ENCODE results near the gene HMGXB3. TPM values are rescaled to one million over a fixed set of nuclear protein-coding genes. Genes with fewer than 3 reads are reported as not detected.

Gene HMGXB3
- total RNA-seq, 1 donor from 2014 or later = 64.0 TPM

DNA sequence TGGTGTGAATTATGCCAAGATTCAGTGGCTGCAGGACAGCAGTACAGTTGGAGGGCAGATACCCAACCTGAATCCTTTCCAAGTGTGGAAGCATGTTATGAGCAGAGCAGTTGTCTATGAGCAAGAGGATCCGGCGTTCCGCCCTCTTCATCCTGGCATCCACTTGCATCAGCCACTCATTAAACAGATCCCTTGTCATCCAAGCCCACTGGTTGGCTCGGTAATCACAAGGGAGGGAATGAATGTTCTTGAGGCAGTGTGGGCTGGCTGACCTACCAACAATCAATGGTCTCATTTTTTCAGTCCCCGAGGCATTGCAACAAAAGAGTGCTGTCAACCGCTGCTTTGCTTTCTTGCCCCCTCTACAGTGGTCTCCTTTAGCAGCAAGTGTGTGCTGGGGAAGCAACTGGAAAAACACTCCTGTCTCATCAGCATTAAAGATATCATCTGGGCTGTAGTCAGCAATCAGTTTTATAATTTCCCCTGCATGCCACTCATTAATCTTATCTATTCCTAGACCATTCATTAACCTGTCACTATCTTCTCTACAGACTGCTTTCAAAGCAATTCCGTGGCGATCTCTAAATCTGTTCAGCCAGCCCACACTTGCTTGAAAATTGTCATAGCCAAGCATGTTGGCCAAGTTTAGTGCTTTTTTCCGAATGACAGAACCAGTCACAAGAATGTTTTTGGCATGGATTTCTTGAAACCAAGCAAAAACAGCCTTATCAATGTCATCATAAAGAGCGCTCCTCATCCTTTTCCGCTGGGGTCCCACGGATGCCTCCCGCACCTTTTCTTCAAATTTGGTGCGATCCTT is 4.9 kb upstream of the HMGXB3 start:
- DNase-seq (ENCODE audit: low read depth) = no peak
- H3K4me3 ChIP-seq (ENCODE audit: low read depth, low read length) = no peak overlapping the region
- no peaks in the 10 kb centered on the region for H3K36me3 ChIP-seq (ENCODE audit: control insufficient read depth, insufficient read depth, low read length)
- no peaks in the 10 kb centered on the region for H3K27me3 ChIP-seq (ENCODE audit: control insufficient read depth, insufficient read depth, low read length)
- TF ChIP-seq, protein P1, sequence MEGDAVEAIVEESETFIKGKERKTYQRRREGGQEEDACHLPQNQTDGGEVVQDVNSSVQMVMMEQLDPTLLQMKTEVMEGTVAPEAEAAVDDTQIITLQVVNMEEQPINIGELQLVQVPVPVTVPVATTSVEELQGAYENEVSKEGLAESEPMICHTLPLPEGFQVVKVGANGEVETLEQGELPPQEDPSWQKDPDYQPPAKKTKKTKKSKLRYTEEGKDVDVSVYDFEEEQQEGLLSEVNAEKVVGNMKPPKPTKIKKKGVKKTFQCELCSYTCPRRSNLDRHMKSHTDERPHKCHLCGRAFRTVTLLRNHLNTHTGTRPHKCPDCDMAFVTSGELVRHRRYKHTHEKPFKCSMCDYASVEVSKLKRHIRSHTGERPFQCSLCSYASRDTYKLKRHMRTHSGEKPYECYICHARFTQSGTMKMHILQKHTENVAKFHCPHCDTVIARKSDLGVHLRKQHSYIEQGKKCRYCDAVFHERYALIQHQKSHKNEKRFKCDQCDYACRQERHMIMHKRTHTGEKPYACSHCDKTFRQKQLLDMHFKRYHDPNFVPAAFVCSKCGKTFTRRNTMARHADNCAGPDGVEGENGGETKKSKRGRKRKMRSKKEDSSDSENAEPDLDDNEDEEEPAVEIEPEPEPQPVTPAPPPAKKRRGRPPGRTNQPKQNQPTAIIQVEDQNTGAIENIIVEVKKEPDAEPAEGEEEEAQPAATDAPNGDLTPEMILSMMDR (IDR thresholded peaks at IDR 0.05; ENCODE audit: insufficient read depth, low read length, poor library complexity, severe bottlenecking) = no peak

DNA sequence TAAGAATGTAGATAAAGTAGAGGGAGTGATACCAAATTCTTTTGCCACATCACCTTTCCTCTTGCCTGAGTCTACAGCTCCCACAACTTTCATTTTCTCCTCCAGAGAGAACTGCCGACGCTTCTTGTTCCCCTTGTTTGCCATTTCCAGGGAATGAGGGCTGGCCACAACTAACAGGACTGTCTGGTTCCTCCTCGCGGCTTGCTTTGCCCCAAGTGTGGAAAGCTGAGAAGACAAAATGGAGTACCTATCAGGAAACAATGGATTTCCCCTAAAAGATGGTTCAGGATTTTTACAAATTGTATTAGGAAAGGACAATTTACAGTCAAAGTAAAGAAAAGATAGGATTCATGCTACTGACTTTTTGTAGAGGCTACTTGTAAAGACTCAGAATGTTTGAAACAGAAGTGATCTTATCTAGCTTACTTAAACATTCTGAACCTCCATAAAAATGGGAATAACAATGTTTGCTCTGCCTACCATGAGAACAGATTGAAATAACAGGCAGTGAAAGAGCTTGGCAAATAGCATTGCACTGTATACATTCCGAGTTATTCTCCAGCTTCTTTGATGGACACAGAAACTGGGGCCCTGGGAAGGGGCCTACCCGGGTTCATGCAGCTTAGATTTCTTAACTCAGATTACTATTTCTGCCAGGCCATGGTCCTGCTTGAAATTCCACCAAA is 4.2 kb upstream of the HMGXB3 start:
- Histone ChIP-seq H3K27me3 (ENCODE audit: control insufficient read depth, insufficient read depth, low read length) (no peaks in the 10 kb centered on the region), H3K4me3 (ENCODE audit: low read depth, low read length) (no peak overlapping the region), H3K36me3 (ENCODE audit: control insufficient read depth, insufficient read depth, low read length) (no peaks in the 10 kb centered on the region)
- DNase-seq (ENCODE audit: low read depth) = no peak
- TF ChIP-seq, protein P1 (IDR thresholded peaks at IDR 0.05; ENCODE audit: insufficient read depth, low read length, poor library complexity, severe bottlenecking) = no peak

DNA sequence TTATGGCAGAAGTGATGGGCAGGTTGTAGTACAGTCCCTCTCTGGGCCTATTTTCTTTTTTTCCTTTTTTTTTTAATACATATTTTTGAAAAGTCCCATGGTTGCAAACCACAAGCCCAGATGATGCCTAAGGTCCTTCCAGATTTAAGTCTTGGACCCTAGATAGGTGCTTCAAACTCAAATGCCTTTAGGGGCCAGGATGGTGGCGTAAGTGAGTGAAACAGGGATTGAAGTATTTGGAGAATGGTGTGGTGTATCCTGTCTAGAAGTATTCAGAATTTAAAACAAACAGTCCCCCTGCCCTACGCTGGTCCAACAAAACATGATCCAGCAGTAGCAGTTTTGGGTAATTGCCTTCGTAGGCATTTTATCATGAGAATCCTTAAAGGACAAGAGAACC is 2.3 kb upstream of the HMGXB3 start:
- TF ChIP-seq, protein P1 (IDR thresholded peaks at IDR 0.05; ENCODE audit: insufficient read depth, low read length, poor library complexity, severe bottlenecking) = no peak
- H3K36me3 ChIP-seq (ENCODE audit: control insufficient read depth, insufficient read depth, low read length) = no peaks in the 10 kb centered on the region
- H3K4me3 ChIP-seq (ENCODE audit: low read depth, low read length) = no peak overlapping the region
- H3K27me3 ChIP-seq (ENCODE audit: control insufficient read depth, insufficient read depth, low read length) = no peaks in the 10 kb centered on the region
- no peak for DNase-seq (ENCODE audit: low read depth)

DNA sequence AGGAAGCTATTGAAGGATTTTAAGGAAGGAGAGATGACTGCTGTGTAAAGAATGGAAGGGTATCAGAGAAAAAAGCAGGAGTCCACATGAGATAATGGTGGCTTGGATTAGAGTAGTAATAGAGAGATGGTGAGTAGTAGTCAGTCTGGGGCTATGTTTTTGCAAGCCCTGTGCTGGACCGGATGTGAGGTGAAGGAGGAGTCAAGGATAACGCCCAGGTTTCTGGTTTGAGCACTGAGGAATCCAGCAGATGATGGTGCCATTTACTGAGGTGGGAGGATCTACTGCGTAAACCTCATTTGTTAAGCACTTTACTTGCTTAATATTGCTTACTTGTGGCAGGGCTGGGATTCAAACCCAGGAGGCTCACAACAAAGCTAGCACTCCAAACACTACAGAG is 1.2 kb upstream of the HMGXB3 start:
- H3K27me3 ChIP-seq (ENCODE audit: control insufficient read depth, insufficient read depth, low read length) = no peaks in the 10 kb centered on the region
- peak overlapping the region; percentile 94 for H3K4me3 ChIP-seq (ENCODE audit: low read depth, low read length)
- TF ChIP-seq, protein P1 (IDR thresholded peaks at IDR 0.05; ENCODE audit: insufficient read depth, low read length, poor library complexity, severe bottlenecking) = no peak
- no peaks in the 10 kb centered on the region for H3K36me3 ChIP-seq (ENCODE audit: control insufficient read depth, insufficient read depth, low read length)
- DNase-seq (ENCODE audit: low read depth) = no peak

DNA sequence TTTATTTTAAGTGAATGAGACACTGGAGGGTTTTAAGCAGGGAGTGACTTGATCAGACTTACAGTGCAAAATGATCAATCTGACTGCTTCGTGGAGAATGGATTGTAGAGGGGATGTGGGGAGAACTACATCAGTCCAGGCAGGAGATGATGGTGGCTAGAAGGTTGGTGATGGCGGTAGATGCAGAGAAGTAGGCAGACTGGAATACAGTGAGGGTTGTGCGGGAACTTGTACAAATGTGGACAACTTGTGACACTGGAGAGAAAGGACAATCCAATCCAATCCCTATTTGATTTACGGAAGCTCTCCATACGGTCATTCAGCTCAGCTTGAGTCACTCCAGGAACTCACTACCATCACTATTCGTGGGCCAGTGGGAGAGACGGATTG is 678 bp upstream of the HMGXB3 start:
- H3K27me3 ChIP-seq (ENCODE audit: control insufficient read depth, insufficient read depth, low read length) = no peaks in the 10 kb centered on the region
- TF ChIP-seq, protein P1 (IDR thresholded peaks at IDR 0.05; ENCODE audit: insufficient read depth, low read length, poor library complexity, severe bottlenecking) = no peak
- no peak for DNase-seq (ENCODE audit: low read depth)
- no peaks in the 10 kb centered on the region for H3K36me3 ChIP-seq (ENCODE audit: control insufficient read depth, insufficient read depth, low read length)
- peak overlapping the region; percentile 94 for H3K4me3 ChIP-seq (ENCODE audit: low read depth, low read length)
